ENCODE data around the gene HOXD12.

- TF ChIP-seq CTCF (IDR thresholded peaks at IDR 0.05) (no peak), RAD21 (IDR thresholded peaks at IDR 0.05; ENCODE audit: low read length) (no peak), GABPA (IDR thresholded peaks at IDR 0.05; ENCODE audit: low read depth) (no peak), JUND (IDR thresholded peaks at IDR 0.05) (no peak), YY1 (IDR thresholded peaks at IDR 0.05; ENCODE audit: low read depth) (no peak), CHD2 (IDR thresholded peaks at IDR 0.05; ENCODE audit: low read length, partially characterized antibody) (no peak), REST (IDR thresholded peaks at IDR 0.05; ENCODE audit: low read depth, low read length) (no peak)
- TF ChIP-seq, protein P1, sequence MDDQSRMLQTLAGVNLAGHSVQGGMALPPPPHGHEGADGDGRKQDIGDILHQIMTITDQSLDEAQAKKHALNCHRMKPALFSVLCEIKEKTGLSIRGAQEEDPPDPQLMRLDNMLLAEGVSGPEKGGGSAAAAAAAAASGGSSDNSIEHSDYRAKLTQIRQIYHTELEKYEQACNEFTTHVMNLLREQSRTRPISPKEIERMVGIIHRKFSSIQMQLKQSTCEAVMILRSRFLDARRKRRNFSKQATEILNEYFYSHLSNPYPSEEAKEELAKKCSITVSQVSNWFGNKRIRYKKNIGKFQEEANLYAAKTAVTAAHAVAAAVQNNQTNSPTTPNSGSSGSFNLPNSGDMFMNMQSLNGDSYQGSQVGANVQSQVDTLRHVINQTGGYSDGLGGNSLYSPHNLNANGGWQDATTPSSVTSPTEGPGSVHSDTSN (IDR thresholded peaks at IDR 0.05): no peak
Observed at GRCh38 chr2:176105730-176106580, 6.4 kb downstream of the HOXD12 start.

Data from SK-N-SH (cell line).